ENCODE data around the gene LRMDA. TPM values are rescaled to one million over a fixed set of nuclear protein-coding genes. Genes with fewer than 3 reads are reported as not detected.

Gene LRMDA
- total and polyA plus RNA-seq, 12 donors = 30.7 to 132 (median 78.1) TPM

DNA sequence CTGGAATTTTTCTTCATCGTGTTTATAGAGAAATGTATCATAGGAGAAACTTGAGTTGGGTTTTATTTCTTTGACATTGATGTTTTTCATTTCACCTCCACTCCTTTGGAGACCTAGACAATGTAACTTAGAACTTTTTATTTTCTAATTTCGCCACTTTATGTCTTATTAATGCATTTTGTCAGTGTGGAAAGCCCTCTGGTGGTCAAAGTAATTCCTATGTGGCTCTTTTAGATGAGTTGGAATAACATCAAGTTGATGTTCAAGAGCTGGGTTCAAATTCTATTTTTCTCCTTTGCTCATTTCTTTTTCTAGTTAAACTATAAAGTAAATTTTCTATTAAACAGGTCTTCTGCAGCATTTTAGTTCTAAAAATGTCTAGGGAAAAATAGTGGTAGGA lies 478.6 kb downstream of the LRMDA start:
- Histone ChIP-seq H3K27ac (no peak overlapping the region), H3K27me3 (no peaks in the 10 kb centered on the region), H3K4me1 (replicated peaks in 1 of 2) (no peaks in the 10 kb centered on the region), H3K4me3 (no peak overlapping the region), H3K36me3 (replicated peaks in 1 of 2) (no peaks in the 10 kb centered on the region), H3K9me3 (replicated peaks in 1 of 3) (no peaks in the 10 kb centered on the region)
- intact Hi-C loops (cut with DNase I) = loop anchor here in 1 of 2 donors (5.0 kb wide), 1 partner anchor 508 kb away; the partner anchor contains the start of gene ZNF503
- DNase-seq = peak in 1 of 7 donors; percentile 11
- WGBS, 4 donors = 69 to 81% (median 76%) methylated on average over 2 of the region's 2 CpGs
- no peak for TF ChIP-seq POLR2A (IDR thresholded peaks at IDR 0.05)
- TF ChIP-seq, protein P1, sequence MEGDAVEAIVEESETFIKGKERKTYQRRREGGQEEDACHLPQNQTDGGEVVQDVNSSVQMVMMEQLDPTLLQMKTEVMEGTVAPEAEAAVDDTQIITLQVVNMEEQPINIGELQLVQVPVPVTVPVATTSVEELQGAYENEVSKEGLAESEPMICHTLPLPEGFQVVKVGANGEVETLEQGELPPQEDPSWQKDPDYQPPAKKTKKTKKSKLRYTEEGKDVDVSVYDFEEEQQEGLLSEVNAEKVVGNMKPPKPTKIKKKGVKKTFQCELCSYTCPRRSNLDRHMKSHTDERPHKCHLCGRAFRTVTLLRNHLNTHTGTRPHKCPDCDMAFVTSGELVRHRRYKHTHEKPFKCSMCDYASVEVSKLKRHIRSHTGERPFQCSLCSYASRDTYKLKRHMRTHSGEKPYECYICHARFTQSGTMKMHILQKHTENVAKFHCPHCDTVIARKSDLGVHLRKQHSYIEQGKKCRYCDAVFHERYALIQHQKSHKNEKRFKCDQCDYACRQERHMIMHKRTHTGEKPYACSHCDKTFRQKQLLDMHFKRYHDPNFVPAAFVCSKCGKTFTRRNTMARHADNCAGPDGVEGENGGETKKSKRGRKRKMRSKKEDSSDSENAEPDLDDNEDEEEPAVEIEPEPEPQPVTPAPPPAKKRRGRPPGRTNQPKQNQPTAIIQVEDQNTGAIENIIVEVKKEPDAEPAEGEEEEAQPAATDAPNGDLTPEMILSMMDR (IDR thresholded peaks at IDR 0.05) = peak; percentile 28 to 65 (median 52)

DNA sequence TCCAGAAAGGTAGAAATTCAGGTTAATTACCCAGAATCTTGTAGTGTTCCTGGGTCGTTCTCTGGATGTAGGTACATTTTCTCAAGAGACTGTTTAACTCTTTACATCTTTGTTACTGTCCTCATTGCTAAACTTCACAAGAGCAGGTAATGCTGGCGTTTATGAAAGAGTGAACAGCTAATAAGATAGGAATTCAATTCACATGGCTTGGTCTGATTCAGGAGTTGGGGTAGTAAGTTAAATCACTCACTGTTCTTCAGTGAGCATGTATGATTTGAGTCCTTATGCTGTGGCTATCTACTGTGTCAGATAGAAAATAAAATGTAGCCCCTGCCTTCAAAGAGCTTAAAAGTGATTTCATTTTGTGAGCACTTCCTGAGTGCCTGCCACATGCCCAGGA lies 480.0 kb downstream of the LRMDA start:
- WGBS, 4 donors = 79 to 98% (median 86%) methylated on average over 2 of the region's 2 CpGs
- Histone ChIP-seq H3K4me1 (replicated peaks in 1 of 2) (no peaks in the 10 kb centered on the region), H3K36me3 (replicated peaks in 1 of 2) (no peaks in the 10 kb centered on the region), H3K27ac (no peak overlapping the region), H3K9me3 (replicated peaks in 1 of 3) (no peaks in the 10 kb centered on the region), H3K4me3 (no peak overlapping the region), H3K27me3 (no peaks in the 10 kb centered on the region)
- DNase-seq = no peak
- TF ChIP-seq, protein P1 (IDR thresholded peaks at IDR 0.05) = no peak
- TF ChIP-seq POLR2A (IDR thresholded peaks at IDR 0.05) = no peak
- intact Hi-C loops (cut with DNase I) = loop anchor here in 1 of 2 donors (5.0 kb wide), 1 partner anchor 509 kb away; the partner anchor contains the start of gene ZNF503

DNA sequence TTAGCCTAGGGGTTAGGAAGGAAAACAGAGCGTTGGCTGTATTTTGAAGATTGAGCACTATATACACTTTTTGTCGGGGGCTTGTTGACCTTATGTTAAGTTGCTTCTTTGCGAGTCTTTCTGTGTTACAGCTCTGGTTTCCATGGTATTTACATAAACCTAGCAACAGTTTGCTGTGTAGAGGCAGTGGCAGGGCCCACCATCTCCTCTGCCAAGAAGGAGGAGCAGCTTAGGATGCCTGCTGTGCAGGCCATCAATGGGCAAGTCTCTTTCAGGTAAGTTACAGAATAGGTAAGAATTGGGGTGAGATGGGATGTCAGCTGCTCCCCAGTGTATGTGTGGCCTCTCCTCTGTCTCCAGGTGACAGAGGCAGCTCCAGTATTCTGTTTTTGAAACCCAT lies 485.5 kb downstream of the LRMDA start:
- intact Hi-C loops (cut with DNase I) = no loop called here
- no peaks in the 10 kb centered on the region for H3K9me3 ChIP-seq (replicated peaks in 1 of 3)
- no peaks in the 10 kb centered on the region for H3K36me3 ChIP-seq (replicated peaks in 1 of 2)
- no peak overlapping the region for H3K4me3 ChIP-seq
- no peaks in the 10 kb centered on the region for H3K4me1 ChIP-seq (replicated peaks in 1 of 2)
- TF ChIP-seq, protein P1 (IDR thresholded peaks at IDR 0.05) = no peak
- no peak for TF ChIP-seq POLR2A (IDR thresholded peaks at IDR 0.05)
- DNase-seq = no peak
- H3K27ac ChIP-seq = no peak overlapping the region
- 86 to 94% (median 88%) methylated on average over 3 of the region's 3 CpGs for WGBS, 4 donors
- H3K27me3 ChIP-seq = no peaks in the 10 kb centered on the region

DNA sequence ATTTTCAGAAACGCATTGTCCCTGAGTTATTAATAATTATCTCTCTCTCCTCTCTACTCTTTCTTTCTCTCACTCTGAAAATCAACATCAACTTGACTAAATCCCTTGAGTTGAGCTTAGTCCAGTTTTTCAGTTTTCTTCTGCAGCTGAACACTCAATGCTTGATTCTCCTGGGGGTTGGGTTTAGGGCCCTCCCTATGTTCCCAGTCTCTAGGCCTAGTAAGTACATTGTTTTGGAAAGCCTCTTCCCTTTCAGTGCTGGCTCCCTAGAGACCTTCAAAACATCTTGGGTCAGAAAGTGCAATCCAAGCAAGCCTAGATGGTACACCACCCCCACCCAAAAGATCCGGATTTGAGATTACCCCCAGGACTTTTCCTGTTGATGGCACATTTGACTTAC lies 488.5 kb downstream of the LRMDA start:
- Histone ChIP-seq H3K4me1 (replicated peaks in 1 of 2) (no peaks in the 10 kb centered on the region), H3K27ac (no peak overlapping the region), H3K9me3 (replicated peaks in 1 of 3) (no peaks in the 10 kb centered on the region), H3K36me3 (replicated peaks in 1 of 2) (no peaks in the 10 kb centered on the region), H3K27me3 (no peaks in the 10 kb centered on the region), H3K4me3 (no peak overlapping the region)
- 78 to 84% (median 80%) methylated on average over 2 of the region's 2 CpGs for WGBS, 4 donors
- DNase-seq = no peak
- intact Hi-C loops (cut with DNase I) = loop anchor here in 1 of 2 donors (10.0 kb wide), 1 partner anchor 515 kb away; the partner anchor contains the start of gene ZNF503
- TF ChIP-seq, protein P1 (IDR thresholded peaks at IDR 0.05) = no peak
- TF ChIP-seq POLR2A (IDR thresholded peaks at IDR 0.05) = no peak

Data from adrenal gland (tissue), 12 donors.